HCT116 (cell line): ENCODE results near the gene PDGFD. TPM values are rescaled to one million over a fixed set of nuclear protein-coding genes. Genes with fewer than 3 reads are reported as not detected.

Experiments used
- ATAC-seq: fragments of 200-7000 bp; cut with Tn5 transposase; 2 replicates; pipeline ENCODE4 v1.9.1; 2020; ENCODE audit warnings: mild to moderate bottlenecking, moderate library complexity
- BruUV-seq: library from RNA; stranded (reverse); fragments of 400-500 nt; replicated peaks from 2 replicates; lab custom pipeline; 2021; lab: Mats Ljungman, UMichigan
- CTCF ChIA-PET: fragments of 300-600 bp; sonication (Branson Sonifier 250); formaldehyde crosslinking; loops from one replicate; lab custom pipeline; 2021; ENCODE audit warnings: antibody characterized with exemption; lab: Charles Lee
- POLR2A ChIA-PET: fragments of 300-600, 350-600 bp; sonication (Branson Sonifier 250); formaldehyde crosslinking; loops from one replicate; lab custom pipeline; 2021; ENCODE audit warnings: antibody characterized with exemption; lab: Charles Lee
- RAD21 ChIA-PET, 2 experiments: fragments of 300-600 bp; sonication (Branson Sonifier 250); formaldehyde crosslinking; loops; one replicate each; lab custom pipeline; 2023; ENCODE audit warnings: low total read pairs in 2 of 2; ENCODE audit not compliant: uncharacterized antibody in 2 of 2, unreplicated experiment in 2 of 2, low non-redundant PET in 1 of 2; lab: Charles Lee
- DNase-seq: peaks from one replicate; pipeline ENCODE4 v3.0.0-alpha.2; 2010; ENCODE audit warnings: low read depth, low spot score
- H2AFZ ChIP-seq: fragments of 200-600 bp; shearing (Covaris generic), sonication (generic); 2 replicates; pipeline ENCODE4 v1.6.1; 2017; ENCODE audit warnings: low read depth, mixed run types, mixed read lengths, antibody characterized with exemption, low read length; ENCODE audit not compliant: poor library complexity, severe bottlenecking
- H3K27ac ChIP-seq: 2 replicates; pipeline ENCODE4 v1.5.1; 2012; ENCODE audit warnings: low read depth, low read length
- H3K27me3 ChIP-seq: fragments of 200-600 bp; sonication (generic); 2 replicates; pipeline ENCODE4 v1.6.1; 2016; ENCODE audit warnings: mixed run types, low read length, mixed read lengths; ENCODE audit not compliant: insufficient read depth
- H3K36me3 ChIP-seq, 2 experiments: fragments of 200-500 bp in 1 of 2; fragments of 200-600 bp in 1 of 2; sonication (Bioruptor generic) in 1 of 2; sonication (generic) in 1 of 2; 2 replicates each; pipeline versions ENCODE4 v1.5.1 to v1.6.1; 2014 to 2016; ENCODE audit warnings: low read length in 2 of 2, inconsistent platforms in 1 of 2, mixed read lengths in 1 of 2, mixed run types in 1 of 2; ENCODE audit not compliant: insufficient read depth in 2 of 2, control insufficient read depth in 1 of 2
- H3K4me1 ChIP-seq, 2 experiments: fragments of 200-600 bp in 1 of 2; sonication (generic) in 1 of 2; 2 replicates each; pipeline versions ENCODE4 v1.5.1 to v1.6.1; 2012 to 2017; ENCODE audit warnings: low read length in 2 of 2, inconsistent platforms in 1 of 2, mild to moderate bottlenecking in 1 of 2, mixed read lengths in 1 of 2, mixed run types in 1 of 2, moderate library complexity in 1 of 2; ENCODE audit not compliant: insufficient read depth in 2 of 2, control insufficient read depth in 1 of 2
- H3K4me2 ChIP-seq: fragments of 200-600 bp; sonication (generic); 2 replicates; pipeline ENCODE4 v1.6.1; 2017; ENCODE audit warnings: mixed run types, low read length, mixed read lengths
- H3K4me3 ChIP-seq, 2 experiments: fragments of 200-600 bp in 1 of 2; sonication (generic) in 1 of 2; replicated peaks in 1 of 2; 2 replicates each; pipeline ENCODE4 v1.5.1; 2011 to 2016; ENCODE audit warnings: low read length in 2 of 2, control low read depth in 1 of 2, low read depth in 1 of 2, mild to moderate bottlenecking in 1 of 2, mixed read lengths in 1 of 2, mixed run types in 1 of 2
- H3K79me2 ChIP-seq: fragments of 200-600 bp; sonication (generic); 2 replicates; pipeline ENCODE4 v1.6.1; 2017; ENCODE audit warnings: mild to moderate bottlenecking, mixed run types, low read length, moderate library complexity, mixed read lengths; ENCODE audit not compliant: insufficient read depth
- H3K9ac ChIP-seq: fragments of 200-600 bp; sonication (generic); 2 replicates; pipeline ENCODE4 v1.6.1; 2016; ENCODE audit warnings: low read length, mixed read lengths
- H3K9me2 ChIP-seq: fragments of 200-600 bp; sonication (generic), shearing (Covaris generic); 2 replicates; pipeline ENCODE4 v1.6.1; 2017; ENCODE audit warnings: mixed run types, mild to moderate bottlenecking, moderate library complexity; ENCODE audit not compliant: insufficient read depth
- H3K9me3 ChIP-seq, 2 experiments: fragments of 200-500 bp in 1 of 2; fragments of 200-600 bp in 1 of 2; sonication (Bioruptor generic) in 1 of 2; sonication (generic) in 1 of 2; 2 replicates each; pipeline ENCODE4 v1.6.1; 2014 to 2017; ENCODE audit warnings: low read length in 2 of 2, mixed read lengths in 2 of 2, inconsistent platforms in 1 of 2, low read depth in 1 of 2, mild to moderate bottlenecking in 1 of 2, mixed run types in 1 of 2, moderate library complexity in 1 of 2; ENCODE audit not compliant: control insufficient read depth in 1 of 2, insufficient read depth in 1 of 2
- H4K20me1 ChIP-seq: fragments of 200-600 bp; sonication (generic), shearing (Covaris generic); 2 replicates; pipeline ENCODE4 v1.6.1; 2017; ENCODE audit warnings: mixed run types, mild to moderate bottlenecking, moderate library complexity; ENCODE audit not compliant: insufficient read depth
- ATF3 ChIP-seq: IDR thresholded peaks from 2 replicates; pipeline ENCODE4 v1.6.1; 2012
- CBX3 ChIP-seq: IDR thresholded peaks from 2 replicates; pipeline ENCODE4 v1.6.1; 2012; ENCODE audit warnings: low read depth
- CEBPB ChIP-seq: IDR thresholded peaks from 2 replicates; pipeline ENCODE4 v1.6.1; 2012; ENCODE audit warnings: low read depth
- ELF1 ChIP-seq: IDR thresholded peaks from 2 replicates; pipeline ENCODE4 v1.6.1; 2012; ENCODE audit warnings: low read depth, borderline replicate concordance
- EZH2 ChIP-seq: fragments of 200-600 bp; sonication (generic); IDR thresholded peaks from 2 replicates; pipeline ENCODE4 v1.6.1; 2017; ENCODE audit warnings: antibody characterized with exemption, mixed run types
- EZH2phosphoT487 ChIP-seq: fragments of 200-600 bp; IDR thresholded peaks from 2 replicates; pipeline ENCODE4 v1.6.1; 2018; ENCODE audit warnings: antibody characterized with exemption, borderline replicate concordance
- JUND ChIP-seq: IDR thresholded peaks from 2 replicates; pipeline ENCODE4 v1.6.1; 2012
- POLR2A ChIP-seq: IDR thresholded peaks from 2 replicates; pipeline ENCODE4 v1.7.0; 2011; ENCODE audit warnings: borderline replicate concordance; ENCODE audit not compliant: insufficient read depth, insufficient read length; ENCODE audit errors: extremely low read depth
- RAD21 ChIP-seq: IDR thresholded peaks from 2 replicates; pipeline ENCODE4 v1.6.1; 2012; ENCODE audit warnings: low read depth, mild to moderate bottlenecking
- SIN3A ChIP-seq: IDR thresholded peaks from 2 replicates; pipeline ENCODE4 v1.6.1; 2012; ENCODE audit warnings: low read depth
- SRF ChIP-seq: IDR thresholded peaks from 2 replicates; pipeline ENCODE4 v1.6.1; 2012; ENCODE audit warnings: low read depth
- YY1 ChIP-seq: IDR thresholded peaks from 2 replicates; pipeline ENCODE4 v1.6.1; 2011; ENCODE audit warnings: low read length, low read depth, moderate library complexity, mild to moderate bottlenecking; ENCODE audit not compliant: insufficient replicate concordance; ENCODE audit errors: extremely low read depth
- intact Hi-C: fragments of 100-400 bp; cut with micrococcal nuclease; formaldehyde crosslinking; loops from 2 replicates; pipeline ENCODE4 v1.10.0; 2022
- total RNA-seq: library from RNA; stranded (reverse); gene quantifications from one replicate; pipeline ENCODE4 v1.2.1, GENCODE V29; 2021; ENCODE audit not compliant: unreplicated experiment
- TF ChIP-seq, protein P1 (sequence below): IDR thresholded peaks from 2 replicates; pipeline ENCODE4 v1.6.1; 2012
- TF ChIP-seq, protein P2 (sequence below): IDR thresholded peaks from 2 replicates; pipeline ENCODE4 v1.6.1; 2011; ENCODE audit warnings: mild to moderate bottlenecking, low read length, moderate library complexity; ENCODE audit not compliant: insufficient replicate concordance; ENCODE audit errors: extremely low read depth
- TF ChIP-seq, protein P3 (sequence below), 3 experiments: fragments of 200-600 bp in 1 of 3; sonication (generic) in 1 of 3; IDR thresholded peaks in 2 of 3; conservative IDR thresholded peaks in 1 of 3; 2 replicates each; pipeline ENCODE4 v1.5.1; 2012 to 2017; ENCODE audit warnings: low read depth in 2 of 3, low read length in 2 of 3, antibody characterized with exemption in 1 of 3, borderline replicate concordance in 1 of 3, control low read depth in 1 of 3, mild to moderate bottlenecking in 1 of 3, mixed read lengths in 1 of 3, mixed run types in 1 of 3, moderate library complexity in 1 of 3; ENCODE audit not compliant: insufficient read depth in 1 of 3

PDGFD gene
- total RNA-seq, 1 experiment from 2014 or later = 0.34 TPM

- Histone ChIP-seq H3K4me3 (no peak overlapping the region), H3K27ac (no peak overlapping the region), H4K20me1 (no peaks in the 10 kb centered on the region), H3K9me2 (no peaks in the 10 kb centered on the region), H3K4me1 (no peaks in the 10 kb centered on the region), H3K9me3 (no peaks in the 10 kb centered on the region), H3K79me2 (no peaks in the 10 kb centered on the region), H2AFZ (no peak overlapping the region), H3K4me2 (no peak overlapping the region), H3K36me3 (no peaks in the 10 kb centered on the region), H3K9ac (no peak overlapping the region), H3K27me3 (no peaks in the 10 kb centered on the region)
- BruUV-seq = no TSS peak
- DNase-seq (no peak), ATAC-seq (no peak)
- intact Hi-C loops = no loop called here
- RAD21 ChIA-PET = no interaction called here
- CTCF ChIA-PET = no interaction called here
- TF ChIP-seq, protein P1, sequence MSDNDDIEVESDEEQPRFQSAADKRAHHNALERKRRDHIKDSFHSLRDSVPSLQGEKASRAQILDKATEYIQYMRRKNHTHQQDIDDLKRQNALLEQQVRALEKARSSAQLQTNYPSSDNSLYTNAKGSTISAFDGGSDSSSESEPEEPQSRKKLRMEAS = no peak
- TF ChIP-seq YY1 (no peak), RAD21 (no peak), SRF (no peak), SIN3A (no peak), CEBPB (no peak), EZH2phosphoT487 (no peak), ATF3 (no peak), ELF1 (no peak), CBX3 (no peak), POLR2A (no peak), EZH2 (no peak), JUND (no peak)
- TF ChIP-seq, protein P2, sequence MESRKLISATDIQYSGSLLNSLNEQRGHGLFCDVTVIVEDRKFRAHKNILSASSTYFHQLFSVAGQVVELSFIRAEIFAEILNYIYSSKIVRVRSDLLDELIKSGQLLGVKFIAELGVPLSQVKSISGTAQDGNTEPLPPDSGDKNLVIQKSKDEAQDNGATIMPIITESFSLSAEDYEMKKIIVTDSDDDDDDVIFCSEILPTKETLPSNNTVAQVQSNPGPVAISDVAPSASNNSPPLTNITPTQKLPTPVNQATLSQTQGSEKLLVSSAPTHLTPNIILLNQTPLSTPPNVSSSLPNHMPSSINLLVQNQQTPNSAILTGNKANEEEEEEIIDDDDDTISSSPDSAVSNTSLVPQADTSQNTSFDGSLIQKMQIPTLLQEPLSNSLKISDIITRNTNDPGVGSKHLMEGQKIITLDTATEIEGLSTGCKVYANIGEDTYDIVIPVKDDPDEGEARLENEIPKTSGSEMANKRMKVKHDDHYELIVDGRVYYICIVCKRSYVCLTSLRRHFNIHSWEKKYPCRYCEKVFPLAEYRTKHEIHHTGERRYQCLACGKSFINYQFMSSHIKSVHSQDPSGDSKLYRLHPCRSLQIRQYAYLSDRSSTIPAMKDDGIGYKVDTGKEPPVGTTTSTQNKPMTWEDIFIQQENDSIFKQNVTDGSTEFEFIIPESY = no peak
- TF ChIP-seq, protein P3, sequence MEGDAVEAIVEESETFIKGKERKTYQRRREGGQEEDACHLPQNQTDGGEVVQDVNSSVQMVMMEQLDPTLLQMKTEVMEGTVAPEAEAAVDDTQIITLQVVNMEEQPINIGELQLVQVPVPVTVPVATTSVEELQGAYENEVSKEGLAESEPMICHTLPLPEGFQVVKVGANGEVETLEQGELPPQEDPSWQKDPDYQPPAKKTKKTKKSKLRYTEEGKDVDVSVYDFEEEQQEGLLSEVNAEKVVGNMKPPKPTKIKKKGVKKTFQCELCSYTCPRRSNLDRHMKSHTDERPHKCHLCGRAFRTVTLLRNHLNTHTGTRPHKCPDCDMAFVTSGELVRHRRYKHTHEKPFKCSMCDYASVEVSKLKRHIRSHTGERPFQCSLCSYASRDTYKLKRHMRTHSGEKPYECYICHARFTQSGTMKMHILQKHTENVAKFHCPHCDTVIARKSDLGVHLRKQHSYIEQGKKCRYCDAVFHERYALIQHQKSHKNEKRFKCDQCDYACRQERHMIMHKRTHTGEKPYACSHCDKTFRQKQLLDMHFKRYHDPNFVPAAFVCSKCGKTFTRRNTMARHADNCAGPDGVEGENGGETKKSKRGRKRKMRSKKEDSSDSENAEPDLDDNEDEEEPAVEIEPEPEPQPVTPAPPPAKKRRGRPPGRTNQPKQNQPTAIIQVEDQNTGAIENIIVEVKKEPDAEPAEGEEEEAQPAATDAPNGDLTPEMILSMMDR (IDR thresholded peaks at IDR 0.05 in 2 of 3, conservative IDR thresholded peaks at IDR 0.05 in 1 of 3; ENCODE audit: borderline replicate concordance in 1 of 3, insufficient read depth in 1 of 3, low read depth in 2 of 3, low read length in 2 of 3) = no peak
- POLR2A ChIA-PET = no interaction called here
Observed at GRCh38 chr11:104043678-104044239, 120.2 kb downstream of the PDGFD start.
